Left renal pelvis (tissue), 4 donors: ENCODE results near the gene RREB1. TPM values are rescaled to one million over a fixed set of nuclear protein-coding genes. Genes with fewer than 3 reads are reported as not detected.

ENCODE experiments used
- DNase-seq, 4 donors: peaks; one replicate each; pipeline ENCODE4 v3.0.0-alpha.2; 2013; ENCODE audit warnings: low read depth in 4 of 4, low spot score in 3 of 4
- polyA plus RNA-seq, 4 donors: library from polyadenylated mRNA; unstranded; fragments of 120-200 nt; gene quantifications; one replicate each; pipeline ENCODE4 v1.2.1, GENCODE V29; 2013; ENCODE audit not compliant: insufficient read length in 4 of 4

Gene RREB1
- polyA plus RNA-seq, 4 donors, result 12.6 to 24.9 (median 21.6) TPM

GRCh38 chr6:7215798-7216231 is 108.1 kb downstream of the RREB1 start:
- DNase-seq, result no peak

GRCh38 chr6:7216941-7217621 is 109.3 kb downstream of the RREB1 start:
- no peak for DNase-seq

- DNase-seq, result no peak
Measured at GRCh38 chr6:7218406-7218988, 110.7 kb downstream of the RREB1 start.

GRCh38 chr6:7219310-7219709 is 111.5 kb downstream of the RREB1 start:
- no peak for DNase-seq

- no peak for DNase-seq
Measured at GRCh38 chr6:7222197-7222596, 114.4 kb downstream of the RREB1 start.

GRCh38 chr6:7224731-7225130 is 117.0 kb downstream of the RREB1 start:
- no peak for DNase-seq

GRCh38 chr6:7228662-7229375 is 121.1 kb downstream of the RREB1 start:
- no peak for DNase-seq

- no peak for DNase-seq
Measured at GRCh38 chr6:7229376-7230326, 121.9 kb downstream of the RREB1 start.

- no peak for DNase-seq
Measured at GRCh38 chr6:7230327-7230691, 122.5 kb downstream of the RREB1 start.

GRCh38 chr6:7230956-7231713 is 123.4 kb downstream of the RREB1 start:
- DNase-seq, result no peak

- no peak for DNase-seq
Measured at GRCh38 chr6:7232351-7232750, 124.6 kb downstream of the RREB1 start.

- DNase-seq, result no peak
Measured at GRCh38 chr6:7234547-7234946, 126.8 kb downstream of the RREB1 start.

GRCh38 chr6:7235712-7236305 is 128.0 kb downstream of the RREB1 start:
- DNase-seq, result no peak

GRCh38 chr6:7236306-7237209 is 128.8 kb downstream of the RREB1 start:
- no peak for DNase-seq

GRCh38 chr6:7237653-7238188 is 130.0 kb downstream of the RREB1 start:
- no peak for DNase-seq

- no peak for DNase-seq
Measured at GRCh38 chr6:7238526-7238899, 130.8 kb downstream of the RREB1 start.

- DNase-seq, result peak in 2 of 4 donors; percentile 65 to 74
Measured at GRCh38 chr6:7238900-7239589, 131.3 kb downstream of the RREB1 start.

GRCh38 chr6:7239590-7239948 is 131.8 kb downstream of the RREB1 start:
- no peak for DNase-seq
